ENCODE results near the gene TMC1. TPM values are rescaled to one million over a fixed set of nuclear protein-coding genes. Genes with fewer than 3 reads are reported as not detected.

Gene TMC1
- total and polyA plus RNA-seq, 3 experiments from 2014 or later: not detected

DNA sequence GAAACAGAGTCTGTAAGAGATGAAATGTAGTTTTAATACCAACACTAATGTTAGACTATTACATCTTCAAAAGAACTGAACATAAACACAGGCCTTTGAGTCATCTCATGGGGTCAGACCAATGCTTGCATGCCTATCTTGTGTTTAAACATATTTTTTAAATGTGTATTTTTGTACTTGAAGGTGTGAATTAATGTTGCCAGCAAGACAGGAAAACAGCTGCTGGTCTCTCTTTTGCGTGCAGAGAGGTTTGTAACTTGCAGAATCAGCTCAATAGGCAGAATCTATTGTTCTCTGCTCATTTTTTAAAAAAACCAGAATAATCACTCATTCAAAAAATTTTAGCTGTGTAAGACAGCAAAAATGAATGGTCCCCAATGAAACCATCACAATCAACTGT, 251.3 kb downstream of the TMC1 start:
- H3K36me3 Mint-ChIP-seq: no peaks in the 10 kb centered on the region
- H3K4me3 Mint-ChIP-seq: no peak overlapping the region
- H3K4me1 Mint-ChIP-seq: no peaks in the 10 kb centered on the region
- no peaks in the 10 kb centered on the region for H3K9me3 ChIP-seq (ENCODE audit: low read length)
- no peak overlapping the region for H3K27ac Mint-ChIP-seq
- H3K4me3 ChIP-seq (ENCODE audit: low read length): no peak overlapping the region
- no peak for DNase-seq
- H3K36me3 ChIP-seq (ENCODE audit: insufficient read depth, low read length): no peaks in the 10 kb centered on the region
- H3K27ac ChIP-seq (ENCODE audit: low read depth, low read length): no peak overlapping the region
- ChIA-PET POLR2A (no interaction called here), CTCF (no interaction called here)
- H3K9me3 Mint-ChIP-seq: peaks cover 0 to 2% (median 0%) of the 10 kb centered on the region in 5 donors
- peaks cover 6 to 8% of the 10 kb centered on the region in 2 donors for H3K27me3 Mint-ChIP-seq
- no peaks in the 10 kb centered on the region for H3K4me1 ChIP-seq (ENCODE audit: insufficient read depth, low read length)
- H3K27me3 ChIP-seq (ENCODE audit: insufficient read depth, low read length, poor library complexity, severe bottlenecking): no peaks in the 10 kb centered on the region

DNA sequence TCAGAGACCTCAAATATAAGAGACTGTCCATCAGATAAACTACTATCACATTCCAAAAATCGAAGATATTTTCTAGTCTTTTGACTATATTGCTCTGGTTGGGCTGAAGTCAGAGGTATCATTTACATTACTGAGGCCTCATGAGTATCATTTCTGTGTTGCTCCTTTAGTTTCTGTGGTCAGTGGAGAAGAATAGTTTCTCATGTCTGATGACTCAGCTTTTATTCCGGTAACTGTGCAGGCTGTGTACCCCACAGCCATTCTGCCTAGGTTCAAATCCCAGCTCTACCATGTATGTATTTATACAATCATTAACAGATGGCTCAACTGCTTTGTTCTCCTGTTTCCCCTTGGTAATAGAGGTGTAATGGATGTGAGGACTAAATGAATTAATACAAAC, 252.2 kb downstream of the TMC1 start:
- no peaks in the 10 kb centered on the region for H3K36me3 Mint-ChIP-seq
- H3K4me1 Mint-ChIP-seq: no peaks in the 10 kb centered on the region
- Histone ChIP-seq H3K27me3 (ENCODE audit: insufficient read depth, low read length, poor library complexity, severe bottlenecking) (no peaks in the 10 kb centered on the region), H3K4me1 (ENCODE audit: insufficient read depth, low read length) (no peaks in the 10 kb centered on the region), H3K36me3 (ENCODE audit: insufficient read depth, low read length) (no peaks in the 10 kb centered on the region), H3K27ac (ENCODE audit: low read depth, low read length) (no peak overlapping the region), H3K9me3 (ENCODE audit: low read length) (no peaks in the 10 kb centered on the region), H3K4me3 (ENCODE audit: low read length) (no peak overlapping the region)
- H3K27ac Mint-ChIP-seq: no peak overlapping the region
- no peak overlapping the region for H3K4me3 Mint-ChIP-seq
- no peak for DNase-seq
- H3K9me3 Mint-ChIP-seq: peaks cover 0 to 3% (median 0%) of the 10 kb centered on the region in 5 donors
- H3K27me3 Mint-ChIP-seq: peaks cover 9 to 14% of the 10 kb centered on the region in 2 donors
- POLR2A ChIA-PET: no interaction called here
- CTCF ChIA-PET: no interaction called here

DNA sequence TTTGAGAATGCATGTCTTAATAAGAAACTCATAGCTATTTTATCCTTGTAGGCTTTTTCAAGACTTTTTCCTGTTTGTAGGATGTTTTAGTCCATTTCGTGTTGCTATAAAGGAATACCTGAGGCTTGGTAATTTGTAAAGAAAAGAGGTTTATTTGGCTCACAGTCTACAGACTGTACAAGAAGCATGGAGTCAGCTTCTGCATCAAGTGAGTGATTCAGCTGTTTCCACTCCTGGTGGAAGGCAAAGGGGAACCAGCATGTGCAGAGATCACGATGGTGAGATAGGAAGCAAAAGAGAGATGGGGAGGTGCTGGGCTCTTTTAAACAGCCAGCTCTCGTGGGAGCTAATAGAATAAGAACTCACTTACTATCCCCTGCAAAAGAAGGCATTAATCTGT, 254.2 kb downstream of the TMC1 start:
- no peak overlapping the region for H3K27ac Mint-ChIP-seq
- Histone ChIP-seq H3K27ac (ENCODE audit: low read depth, low read length) (no peak overlapping the region), H3K9me3 (ENCODE audit: low read length) (no peaks in the 10 kb centered on the region), H3K4me3 (ENCODE audit: low read length) (no peak overlapping the region), H3K27me3 (ENCODE audit: insufficient read depth, low read length, poor library complexity, severe bottlenecking) (no peaks in the 10 kb centered on the region), H3K36me3 (ENCODE audit: insufficient read depth, low read length) (no peaks in the 10 kb centered on the region), H3K4me1 (ENCODE audit: insufficient read depth, low read length) (no peaks in the 10 kb centered on the region)
- DNase-seq: no peak
- H3K9me3 Mint-ChIP-seq: peaks cover 0 to 3% (median 0%) of the 10 kb centered on the region in 5 donors
- POLR2A ChIA-PET: no interaction called here
- peaks cover 9 to 14% of the 10 kb centered on the region in 2 donors for H3K27me3 Mint-ChIP-seq
- CTCF ChIA-PET: no interaction called here
- no peak overlapping the region for H3K4me3 Mint-ChIP-seq
- no peaks in the 10 kb centered on the region for H3K4me1 Mint-ChIP-seq
- no peaks in the 10 kb centered on the region for H3K36me3 Mint-ChIP-seq

DNA sequence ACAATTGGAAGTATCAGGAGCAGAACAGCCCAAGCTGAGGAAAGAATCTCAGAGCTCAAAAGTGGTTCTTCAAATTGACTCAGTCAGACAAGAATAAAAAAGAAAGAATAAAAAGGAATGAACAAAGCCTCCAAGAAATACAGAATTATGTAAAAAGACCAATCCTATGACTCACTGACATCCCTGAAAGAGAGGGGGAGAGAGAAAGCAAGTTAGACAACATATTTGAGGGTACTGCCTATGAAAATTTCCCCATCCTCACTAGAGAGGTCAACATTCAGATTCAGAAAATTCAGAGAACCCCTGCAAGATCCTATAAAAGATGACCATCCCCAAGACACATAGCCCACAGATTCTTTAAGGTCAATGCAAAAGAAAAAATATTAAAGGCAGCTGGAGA, 258.2 kb downstream of the TMC1 start:
- DNase-seq: no peak
- H3K27me3 ChIP-seq (ENCODE audit: insufficient read depth, low read length, poor library complexity, severe bottlenecking): no peaks in the 10 kb centered on the region
- no peak overlapping the region for H3K4me3 Mint-ChIP-seq
- no peaks in the 10 kb centered on the region for H3K4me1 ChIP-seq (ENCODE audit: insufficient read depth, low read length)
- CTCF ChIA-PET: no interaction called here
- no peak overlapping the region for H3K27ac ChIP-seq (ENCODE audit: low read depth, low read length)
- H3K9me3 Mint-ChIP-seq: peaks cover 0 to 3% (median 0%) of the 10 kb centered on the region in 5 donors
- no peak overlapping the region for H3K27ac Mint-ChIP-seq
- POLR2A ChIA-PET: no interaction called here
- no peaks in the 10 kb centered on the region for H3K9me3 ChIP-seq (ENCODE audit: low read length)
- H3K36me3 Mint-ChIP-seq: no peaks in the 10 kb centered on the region
- no peak overlapping the region for H3K4me3 ChIP-seq (ENCODE audit: low read length)
- peaks cover 7 to 10% of the 10 kb centered on the region in 2 donors for H3K27me3 Mint-ChIP-seq
- no peaks in the 10 kb centered on the region for H3K36me3 ChIP-seq (ENCODE audit: insufficient read depth, low read length)
- no peaks in the 10 kb centered on the region for H3K4me1 Mint-ChIP-seq

DNA sequence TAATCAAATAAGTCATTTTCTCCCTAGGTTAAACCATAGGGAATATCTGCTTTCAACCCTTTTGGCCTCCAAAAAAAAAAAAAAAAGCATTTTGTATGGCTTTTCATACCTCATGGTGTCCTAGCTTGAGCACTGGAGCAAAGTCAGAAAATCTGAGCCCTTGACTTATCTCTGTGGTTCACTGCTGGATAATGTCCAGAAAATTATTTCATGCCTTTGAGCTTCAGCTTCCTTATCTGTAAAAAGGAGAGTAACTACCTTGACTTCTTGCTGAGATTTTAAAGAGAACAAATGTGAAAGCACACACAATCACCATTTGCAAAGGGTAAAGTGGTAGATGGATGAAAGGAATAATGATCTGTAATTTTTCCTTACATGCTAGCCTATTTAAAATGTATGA, 265.5 kb downstream of the TMC1 start:
- Mint-ChIP-seq H3K4me3 (no peak overlapping the region), H3K4me1 (no peaks in the 10 kb centered on the region), H3K9me3 (no peaks in the 10 kb centered on the region), H3K36me3 (no peaks in the 10 kb centered on the region), H3K27me3 (peaks cover 0 to 5% of the 10 kb centered on the region in 2 donors), H3K27ac (no peak overlapping the region)
- H3K36me3 ChIP-seq (ENCODE audit: insufficient read depth, low read length): no peaks in the 10 kb centered on the region
- H3K4me1 ChIP-seq (ENCODE audit: insufficient read depth, low read length): no peaks in the 10 kb centered on the region
- POLR2A ChIA-PET: no interaction called here
- no peaks in the 10 kb centered on the region for H3K9me3 ChIP-seq (ENCODE audit: low read length)
- CTCF ChIA-PET: no interaction called here
- no peak for DNase-seq
- H3K27ac ChIP-seq (ENCODE audit: low read depth, low read length): no peak overlapping the region
- no peaks in the 10 kb centered on the region for H3K27me3 ChIP-seq (ENCODE audit: insufficient read depth, low read length, poor library complexity, severe bottlenecking)
- no peak overlapping the region for H3K4me3 ChIP-seq (ENCODE audit: low read length)

DNA sequence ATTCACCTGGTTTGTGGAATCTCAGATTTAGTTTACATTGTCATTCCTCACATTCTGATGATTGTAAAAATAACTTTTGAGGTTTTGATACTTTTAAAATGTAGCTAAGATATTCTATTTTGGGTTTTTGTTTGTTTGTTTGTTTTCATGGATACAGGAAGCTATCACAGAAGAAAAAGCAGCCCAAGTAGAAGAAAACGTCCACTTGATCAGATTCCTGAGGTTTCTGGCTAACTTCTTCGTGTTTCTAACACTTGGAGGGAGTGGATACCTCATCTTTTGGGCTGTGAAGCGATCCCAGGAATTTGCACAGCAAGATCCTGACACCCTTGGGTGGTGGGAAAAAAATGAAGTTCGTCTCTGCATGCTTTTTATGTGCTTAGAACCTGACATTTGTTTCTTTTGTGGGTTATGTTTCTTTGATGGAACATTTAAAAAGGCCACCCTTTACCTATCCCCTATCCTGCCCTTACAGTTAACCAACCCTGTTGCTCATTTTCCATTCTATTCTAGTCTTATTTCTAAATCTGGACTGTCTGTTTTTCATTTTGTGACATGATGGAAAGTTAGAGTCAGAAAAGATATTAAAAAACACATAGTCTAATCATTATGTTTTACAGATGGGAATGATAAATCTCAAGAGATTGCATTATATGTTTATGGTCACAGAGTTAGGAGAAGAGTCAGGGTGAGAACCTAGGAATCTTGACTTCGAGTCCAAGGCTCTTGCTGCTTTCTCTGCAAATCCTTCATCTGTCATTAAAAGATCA, 267.7 kb downstream of the TMC1 start:
- Histone ChIP-seq H3K27me3 (ENCODE audit: insufficient read depth, low read length, poor library complexity, severe bottlenecking) (no peaks in the 10 kb centered on the region), H3K4me1 (ENCODE audit: insufficient read depth, low read length) (no peaks in the 10 kb centered on the region), H3K27ac (ENCODE audit: low read depth, low read length) (no peak overlapping the region), H3K4me3 (ENCODE audit: low read length) (no peak overlapping the region), H3K9me3 (ENCODE audit: low read length) (no peaks in the 10 kb centered on the region), H3K36me3 (ENCODE audit: insufficient read depth, low read length) (no peaks in the 10 kb centered on the region)
- no peak overlapping the region for H3K27ac Mint-ChIP-seq
- POLR2A ChIA-PET: no interaction called here
- H3K4me3 Mint-ChIP-seq: no peak overlapping the region
- CTCF ChIA-PET: no interaction called here
- H3K27me3 Mint-ChIP-seq: peaks cover 0 to 5% of the 10 kb centered on the region in 2 donors
- H3K4me1 Mint-ChIP-seq: no peaks in the 10 kb centered on the region
- no peaks in the 10 kb centered on the region for H3K36me3 Mint-ChIP-seq
- no peak for DNase-seq
- peaks cover 0 to 3% (median under 1%) of the 10 kb centered on the region in 5 donors for H3K9me3 Mint-ChIP-seq

DNA sequence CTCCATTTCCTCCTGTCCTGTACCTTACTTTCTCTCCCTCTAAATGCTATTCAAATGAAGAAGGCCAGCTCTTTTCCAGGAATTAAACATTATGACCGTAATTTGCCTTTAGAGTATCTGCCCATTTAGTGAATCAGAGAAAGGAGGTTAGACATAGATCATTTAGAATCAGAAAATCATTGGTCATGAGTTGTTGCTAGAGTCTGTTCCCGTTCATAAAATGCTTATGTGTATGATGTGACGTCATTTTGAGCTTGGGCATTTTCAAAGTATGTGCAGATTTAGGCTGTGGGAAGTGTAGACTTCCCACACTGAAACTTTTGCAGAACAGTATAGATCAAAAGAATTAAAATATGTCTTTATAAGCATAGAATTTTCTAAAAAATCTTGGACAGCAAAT, 268.5 kb downstream of the TMC1 start:
- H3K27me3 ChIP-seq (ENCODE audit: insufficient read depth, low read length, poor library complexity, severe bottlenecking): no peaks in the 10 kb centered on the region
- no peak for DNase-seq
- H3K4me3 ChIP-seq (ENCODE audit: low read length): no peak overlapping the region
- ChIA-PET CTCF (no interaction called here), POLR2A (no interaction called here)
- H3K4me3 Mint-ChIP-seq: no peak overlapping the region
- no peak overlapping the region for H3K27ac Mint-ChIP-seq
- H3K9me3 ChIP-seq (ENCODE audit: low read length): no peaks in the 10 kb centered on the region
- H3K9me3 Mint-ChIP-seq: peaks cover 0 to 7% (median 4%) of the 10 kb centered on the region in 5 donors
- H3K27me3 Mint-ChIP-seq: peaks cover 0 to 5% of the 10 kb centered on the region in 2 donors
- H3K4me1 ChIP-seq (ENCODE audit: insufficient read depth, low read length): no peaks in the 10 kb centered on the region
- no peaks in the 10 kb centered on the region for H3K36me3 Mint-ChIP-seq
- H3K4me1 Mint-ChIP-seq: no peaks in the 10 kb centered on the region
- no peaks in the 10 kb centered on the region for H3K36me3 ChIP-seq (ENCODE audit: insufficient read depth, low read length)
- H3K27ac ChIP-seq (ENCODE audit: low read depth, low read length): no peak overlapping the region

DNA sequence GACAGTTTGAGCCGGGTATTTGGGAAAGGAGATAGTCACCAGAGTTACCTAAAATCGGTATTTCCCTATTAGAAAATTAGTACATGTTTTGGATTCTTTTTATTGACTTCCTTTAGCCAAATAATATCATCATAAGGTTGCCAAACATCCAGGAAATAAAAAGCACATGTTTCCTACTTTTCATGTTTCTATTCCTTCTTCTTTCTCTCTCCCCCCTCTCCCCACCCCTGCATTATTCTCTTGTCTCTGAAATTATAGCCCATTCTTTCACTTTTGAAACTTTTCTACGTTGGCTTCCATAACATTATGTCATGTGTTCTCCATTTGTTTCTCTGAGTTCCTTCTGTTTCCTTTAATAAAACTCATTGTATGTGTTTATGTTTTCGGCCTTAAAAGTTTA, 269.6 kb downstream of the TMC1 start:
- Mint-ChIP-seq H3K27ac (no peak overlapping the region), H3K4me1 (no peaks in the 10 kb centered on the region), H3K9me3 (peaks cover 3 to 16% (median 11%) of the 10 kb centered on the region in 5 donors), H3K36me3 (peaks cover 0 to 3% (median 0%) of the 10 kb centered on the region in 3 donors), H3K4me3 (no peak overlapping the region), H3K27me3 (peaks cover 2 to 5% of the 10 kb centered on the region in 2 donors)
- Histone ChIP-seq H3K27ac (ENCODE audit: low read depth, low read length) (no peak overlapping the region), H3K4me3 (ENCODE audit: low read length) (no peak overlapping the region), H3K9me3 (ENCODE audit: low read length) (no peaks in the 10 kb centered on the region), H3K4me1 (ENCODE audit: insufficient read depth, low read length) (no peaks in the 10 kb centered on the region), H3K27me3 (ENCODE audit: insufficient read depth, low read length, poor library complexity, severe bottlenecking) (no peaks in the 10 kb centered on the region), H3K36me3 (ENCODE audit: insufficient read depth, low read length) (no peaks in the 10 kb centered on the region)
- DNase-seq: no peak
- POLR2A ChIA-PET: no interaction called here
- CTCF ChIA-PET: no interaction called here
